ENCODE results near the gene INTS13. TPM values are rescaled to one million over a fixed set of nuclear protein-coding genes. Genes with fewer than 3 reads are reported as not detected.

Gene INTS13
- total and polyA plus RNA-seq, 8 donors: 7.4 to 13.8 (median 11.2) TPM

- no peak for DNase-seq
- no peak for FAIRE-seq
- Histone ChIP-seq H3K27me3 (no peaks in the 10 kb centered on the region), H3K4me1 (peaks cover 20 to 30% (median 29%) of the 10 kb centered on the region in 3 donors), H3K9me3 (no peaks in the 10 kb centered on the region), H3K27ac (no peak overlapping the region), H3K36me3 (no peaks in the 10 kb centered on the region), H3K4me3 (no peak overlapping the region)
- TF ChIP-seq CTCF (IDR thresholded peaks at IDR 0.05): no peak
- 63 to 72% methylated on average over 1 of the region's 1 CpG for WGBS, 2 donors
- ATAC-seq: no peak
- intact Hi-C loops (cut with DNase I): loop anchor here in 2 of 3 donors (10.0 kb wide), 1 partner anchor 54 kb away; no protein-coding TSS in a partner anchor
These were observed 3.4 kb upstream of the INTS13 start for GRCh38 chr12:26941215-26941594.

GRCh38 chr12:26940516-26941214 lies 2.9 kb upstream of the INTS13 start:
- WGBS, 2 donors: 80 to 88% methylated on average over 3 of the region's 3 CpGs
- Histone ChIP-seq H3K4me3 (no peak overlapping the region), H3K27ac (no peak overlapping the region), H3K36me3 (no peaks in the 10 kb centered on the region), H3K27me3 (no peaks in the 10 kb centered on the region), H3K4me1 (peaks cover 21 to 36% (median 34%) of the 10 kb centered on the region in 3 donors), H3K9me3 (no peaks in the 10 kb centered on the region)
- no peak for ATAC-seq
- no peak for DNase-seq
- TF ChIP-seq CTCF (IDR thresholded peaks at IDR 0.05): no peak
- intact Hi-C loops (cut with DNase I): loop anchor here in 2 of 3 donors (10.0 kb wide), 1 partner anchor 54 kb away; no protein-coding TSS in a partner anchor
- FAIRE-seq: no peak

GRCh38 chr12:26939953-26940352 lies 2.2 kb upstream of the INTS13 start:
- Histone ChIP-seq H3K4me1 (peaks cover 21 to 39% (median 34%) of the 10 kb centered on the region in 3 donors), H3K36me3 (no peaks in the 10 kb centered on the region), H3K27me3 (no peaks in the 10 kb centered on the region), H3K27ac (no peak overlapping the region), H3K4me3 (peak overlapping the region in 2 of 4 donors; percentile 82 to 92), H3K9me3 (no peaks in the 10 kb centered on the region)
- ATAC-seq (no peak), DNase-seq (no peak), FAIRE-seq (no peak)
- TF ChIP-seq CTCF (IDR thresholded peaks at IDR 0.05): no peak
- intact Hi-C loops (cut with DNase I): loop anchor here in 2 of 3 donors (10.0 kb wide), 1 partner anchor 55 kb away; no protein-coding TSS in a partner anchor
- WGBS, 2 donors: 12 to 22% methylated on average over 1 of the region's 1 CpG

- TF ChIP-seq CTCF (IDR thresholded peaks at IDR 0.05): no peak
- Histone ChIP-seq H3K4me3 (peak overlapping the region; percentile 78 to 92 (median 84)), H3K36me3 (no peaks in the 10 kb centered on the region), H3K27ac (peak overlapping the region in 2 of 4 donors; percentile 96 to 97), H3K9me3 (no peaks in the 10 kb centered on the region), H3K27me3 (no peaks in the 10 kb centered on the region), H3K4me1 (peaks cover 21 to 39% (median 34%) of the 10 kb centered on the region in 3 donors)
- DNase-seq: no peak
- no peak for FAIRE-seq
- no peak for ATAC-seq
- intact Hi-C loops (cut with DNase I): no loop called here
- WGBS, 2 donors: 2% methylated on average over 9 of the region's 9 CpGs
These were observed 1.5 kb upstream of the INTS13 start for GRCh38 chr12:26939192-26939832.
